GM21526 (cell line): ENCODE measurements around the gene PRSS35.
"Not testable (repeated sequence)": the region's sequence is repeated elsewhere in the genome, so short reads cannot be mapped to it uniquely, and the experiment has no call there.

Experiments used
- ATAC-seq: cut with Tn5 transposase; IDR thresholded peaks from one replicate; pipeline ENCODE4 v1.9.1; 2021; ENCODE audit warnings: moderate library complexity; ENCODE audit not compliant: unreplicated experiment, low FRiP score

PRSS35 gene

DNA sequence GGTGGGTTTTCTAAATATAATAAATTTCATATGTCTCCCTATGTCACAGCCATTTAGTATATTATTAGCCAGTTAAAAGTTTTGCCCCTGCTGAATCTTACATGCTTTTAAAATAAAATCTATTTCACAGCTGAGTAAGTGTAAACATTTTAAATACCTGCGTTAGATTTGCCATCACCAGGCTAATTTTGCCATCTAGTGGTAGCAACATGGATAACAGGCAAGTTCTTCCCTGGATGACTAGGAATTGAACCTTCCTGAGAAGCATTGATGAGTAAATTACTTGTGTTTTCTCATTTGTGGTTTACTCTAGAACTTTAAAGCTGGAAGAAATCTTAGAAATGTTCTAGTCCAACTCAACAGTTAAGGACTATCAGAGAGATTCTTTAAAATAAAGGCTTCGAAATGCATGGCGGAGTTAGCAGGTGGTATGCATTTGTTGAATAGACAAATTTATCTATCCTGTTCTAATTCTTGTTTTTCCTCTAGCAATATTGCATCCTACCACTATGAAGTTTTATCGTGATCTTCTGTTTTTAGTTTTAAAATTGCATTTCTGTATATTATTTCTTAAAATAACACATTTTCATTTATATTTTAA is 2.6 kb downstream of the PRSS35 start:
- no peak for ATAC-seq

DNA sequence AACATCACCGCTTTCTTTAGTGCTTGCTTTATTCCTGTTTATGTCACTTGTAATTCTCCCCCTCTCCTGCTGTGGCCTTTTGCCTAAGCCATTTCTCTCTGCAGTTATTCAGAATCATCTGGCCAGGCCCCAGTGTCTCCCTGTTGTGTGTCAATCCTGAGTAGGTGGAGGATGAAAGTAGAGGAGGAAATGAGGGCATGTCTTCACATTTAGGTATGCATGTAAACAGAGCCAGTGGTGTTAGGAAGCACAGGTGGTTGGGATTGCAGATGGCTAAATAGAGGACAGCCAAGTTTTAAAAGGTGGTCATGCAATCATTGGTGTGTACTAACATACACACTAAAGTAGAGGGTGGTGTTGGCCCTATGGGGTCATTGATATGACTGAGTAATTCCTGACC is 5.2 kb downstream of the PRSS35 start:
- no peak for ATAC-seq

DNA sequence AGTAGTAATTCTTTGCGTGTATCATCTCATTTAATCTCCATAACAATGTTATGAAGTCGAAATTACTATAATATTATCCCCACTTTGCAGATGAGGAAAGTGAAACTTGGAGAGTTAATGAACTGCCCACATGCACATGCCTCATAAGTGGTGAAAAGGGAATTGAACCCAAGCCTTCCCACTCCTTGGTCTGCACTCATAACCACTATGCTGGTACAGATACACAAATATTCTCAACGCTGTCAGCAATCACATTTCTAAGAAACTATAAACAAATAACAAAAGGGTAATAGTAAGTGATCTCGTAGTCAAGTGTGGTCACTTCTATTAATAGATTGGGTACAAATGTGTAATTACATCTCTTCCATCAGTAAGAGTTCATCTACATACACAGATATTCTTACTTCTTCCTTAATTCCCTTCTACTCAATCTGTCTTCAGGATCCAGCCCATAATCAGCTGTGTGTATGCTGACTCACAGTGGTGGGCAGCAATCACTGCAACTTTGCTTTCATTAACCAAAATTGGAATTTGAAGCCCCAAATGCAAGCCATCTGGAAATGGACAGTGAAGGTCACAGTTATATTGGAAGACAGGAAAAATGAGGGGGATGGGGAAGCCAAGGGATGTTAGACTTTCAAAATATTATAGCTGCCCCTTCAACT is 6.6 kb downstream of the PRSS35 start:
- ATAC-seq = no peak

DNA sequence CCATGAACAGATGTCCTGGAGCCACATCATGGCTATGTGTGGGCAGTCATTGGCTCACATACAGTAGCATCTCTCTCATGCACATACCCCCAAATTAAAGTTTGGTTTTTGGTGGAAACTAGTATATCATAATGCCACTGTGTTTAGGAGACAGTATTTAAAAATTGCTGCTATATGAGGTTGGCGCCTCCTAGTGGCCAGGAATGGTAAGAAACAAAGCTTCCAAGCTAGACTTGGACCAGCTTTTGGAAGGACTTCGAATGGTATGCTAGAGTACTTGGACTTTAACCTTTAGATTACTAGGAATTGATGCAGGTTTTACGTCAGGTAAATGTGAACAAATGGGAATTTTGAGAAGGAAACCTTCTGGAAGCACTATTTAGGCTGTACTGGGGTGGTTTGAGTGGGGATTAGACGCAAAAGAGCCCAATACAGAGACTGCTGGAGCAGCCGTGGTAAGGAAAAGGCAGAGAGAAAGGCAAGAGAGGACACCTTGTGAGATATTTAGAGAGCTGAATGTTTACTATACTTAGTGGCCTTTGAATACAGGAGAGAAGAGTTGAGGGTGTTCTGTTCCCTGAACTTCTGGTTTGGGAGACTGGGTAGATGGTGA is 23.8 kb downstream of the PRSS35 start:
- peak; percentile 90 for ATAC-seq

DNA sequence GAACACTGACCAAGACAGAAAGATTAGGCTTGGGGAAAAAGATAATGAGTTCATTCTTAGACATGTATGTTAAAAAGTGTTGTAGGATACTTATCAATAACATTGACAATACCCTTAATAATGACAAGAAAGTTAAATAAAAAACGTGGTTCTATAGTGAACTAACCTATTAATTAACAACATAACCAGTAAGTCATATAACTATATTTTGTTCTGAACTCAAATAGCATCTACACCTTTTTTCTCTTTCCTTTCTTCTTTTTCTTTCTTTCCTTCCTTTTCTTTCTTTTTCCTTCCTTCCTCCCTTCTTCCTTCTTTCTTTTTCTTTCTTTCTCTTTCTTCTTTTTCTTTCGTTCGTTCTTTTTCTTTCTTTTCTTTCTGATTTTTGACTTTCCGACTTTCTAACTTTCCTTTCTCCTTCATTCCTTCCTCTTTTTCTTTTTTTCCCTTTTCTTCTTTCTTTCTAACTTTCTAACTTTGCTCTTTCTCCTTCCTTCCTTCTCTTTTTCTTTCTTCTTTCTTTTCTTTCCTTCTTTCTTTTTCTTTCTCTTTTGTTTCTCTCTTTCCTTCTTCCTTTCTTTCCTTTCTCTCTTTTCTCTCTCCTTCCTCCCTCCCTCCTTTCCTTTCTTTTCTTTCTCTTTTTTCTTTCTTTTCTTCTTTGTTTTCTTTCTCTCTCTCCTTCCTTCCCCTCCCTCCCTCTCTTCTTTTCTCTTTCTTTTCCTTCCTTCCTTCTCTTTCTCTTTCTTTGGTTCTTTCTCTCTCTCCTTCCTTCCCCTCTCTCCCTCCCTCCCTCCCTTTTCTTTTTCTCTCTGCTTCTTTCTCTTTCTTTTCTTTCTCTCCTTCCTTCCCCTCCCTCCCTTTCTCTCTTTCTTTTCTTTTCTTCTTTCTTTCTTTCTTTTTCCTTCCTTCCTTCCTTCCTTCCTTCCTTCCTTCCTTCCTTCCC is 24.6 kb downstream of the PRSS35 start:
- no peak for ATAC-seq

DNA sequence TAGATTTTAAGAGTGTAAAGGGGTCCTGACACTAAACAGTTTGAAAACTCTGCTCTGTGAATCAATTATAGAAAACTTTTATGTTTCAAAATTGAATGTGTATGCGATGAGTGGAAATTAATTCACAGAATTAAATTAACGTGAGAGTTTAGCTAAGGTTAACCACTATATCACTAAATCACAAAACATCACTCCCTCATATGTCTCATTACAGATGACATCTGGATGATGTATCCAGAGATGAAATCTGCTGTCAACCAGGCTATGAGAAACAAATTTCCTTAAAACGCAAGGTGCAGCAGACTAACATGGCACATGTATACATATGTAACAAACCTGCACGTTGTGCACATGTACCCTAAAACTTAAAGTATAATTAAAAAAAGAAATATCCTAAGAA is 27.3 kb downstream of the PRSS35 start:
- ATAC-seq = no peak

DNA sequence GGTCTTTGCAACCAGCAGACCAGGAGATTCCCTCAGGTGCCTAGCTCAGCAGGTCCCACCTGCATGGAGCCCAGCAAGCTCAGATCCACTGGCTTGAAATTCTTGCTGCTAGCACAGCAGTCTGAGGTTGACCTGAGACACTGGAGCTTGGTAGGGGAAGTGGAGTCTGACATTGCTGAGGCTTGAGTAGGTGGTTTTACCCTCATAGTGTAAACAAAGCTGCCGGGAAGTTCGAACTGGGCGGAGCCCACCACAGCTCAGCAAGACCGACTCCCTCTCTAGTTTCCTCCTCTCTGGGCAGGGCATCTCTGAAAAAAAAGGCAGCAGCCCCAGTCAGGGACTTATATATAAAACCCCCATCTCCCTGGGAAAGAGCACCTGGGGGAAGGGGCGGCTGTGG is 34.3 kb downstream of the PRSS35 start:
- no peak for ATAC-seq

DNA sequence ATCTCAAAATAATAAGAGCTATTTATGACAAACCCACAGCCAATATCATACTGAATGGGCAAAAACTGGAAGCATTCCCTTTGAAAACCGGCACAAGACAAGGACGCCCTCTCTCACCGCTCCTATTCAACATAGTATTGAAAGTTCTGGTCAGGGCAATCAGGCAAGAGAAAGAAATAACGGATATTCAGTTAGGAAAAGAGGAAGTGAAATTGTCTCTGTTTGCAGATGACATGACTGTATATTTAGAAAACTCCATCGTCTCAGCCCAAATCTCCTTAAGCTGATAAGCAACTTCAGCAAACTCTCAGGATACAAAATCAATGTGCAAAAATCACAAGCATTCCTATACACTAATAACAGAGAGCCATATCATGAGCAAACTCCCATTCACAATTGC is 38.1 kb downstream of the PRSS35 start:
- not testable (repeated sequence) for ATAC-seq

DNA sequence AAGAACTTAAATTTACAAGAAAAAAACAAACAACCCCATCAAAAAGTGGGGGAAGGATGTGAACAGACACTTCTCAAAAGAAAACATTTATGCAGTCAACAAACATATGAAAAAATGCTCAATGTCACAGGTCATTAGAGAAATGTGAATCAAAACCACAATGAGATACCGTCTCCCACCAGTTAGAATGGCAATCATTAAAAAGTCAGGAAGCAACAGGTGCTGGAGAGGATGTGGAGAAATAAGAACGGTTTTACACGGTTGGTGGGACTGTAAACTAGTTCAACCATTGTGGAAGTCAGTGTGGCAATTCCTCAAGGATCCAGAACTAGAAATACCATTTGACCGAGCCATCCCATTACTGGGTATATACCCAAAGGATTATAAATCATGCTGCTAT is 39.4 kb downstream of the PRSS35 start:
- ATAC-seq = not testable (repeated sequence)

DNA sequence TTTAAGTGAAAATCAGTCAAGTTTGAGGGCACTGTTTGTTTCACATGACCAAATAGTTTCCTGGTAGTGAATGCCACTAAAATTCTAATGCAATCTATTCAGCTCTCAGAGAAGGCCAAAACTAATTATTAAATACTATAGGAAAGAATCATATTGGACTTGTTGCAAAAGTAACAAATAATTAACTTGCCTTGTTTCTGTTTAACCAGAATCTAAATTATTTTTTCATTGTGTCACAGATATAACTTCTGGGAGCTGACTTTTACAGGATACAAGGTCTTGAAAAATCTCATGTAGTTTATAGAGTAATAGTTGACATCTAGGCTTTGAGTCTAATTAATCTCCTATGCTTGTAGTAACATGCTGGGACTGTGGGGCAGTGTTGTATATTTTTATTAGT is 44.5 kb downstream of the PRSS35 start:
- no peak for ATAC-seq

DNA sequence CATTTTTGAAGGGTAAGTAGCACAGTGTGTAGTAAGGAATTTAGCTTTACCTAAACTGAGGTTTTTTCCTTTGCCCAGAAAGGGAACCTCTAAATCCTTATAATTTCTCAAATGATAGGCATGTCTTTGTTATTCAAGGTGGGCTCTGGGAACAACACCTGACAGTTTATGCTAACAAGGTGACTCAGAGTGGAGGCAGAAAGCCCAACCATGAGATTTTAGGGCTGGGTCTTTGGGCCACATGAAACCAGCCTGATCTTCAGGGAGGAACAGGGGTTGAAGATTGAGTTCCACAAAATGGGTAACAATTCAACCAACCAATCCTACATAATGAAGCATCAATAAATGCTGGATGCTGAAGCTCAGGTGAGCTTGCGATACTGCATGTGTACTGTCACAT is 46.6 kb downstream of the PRSS35 start:
- no peak for ATAC-seq

DNA sequence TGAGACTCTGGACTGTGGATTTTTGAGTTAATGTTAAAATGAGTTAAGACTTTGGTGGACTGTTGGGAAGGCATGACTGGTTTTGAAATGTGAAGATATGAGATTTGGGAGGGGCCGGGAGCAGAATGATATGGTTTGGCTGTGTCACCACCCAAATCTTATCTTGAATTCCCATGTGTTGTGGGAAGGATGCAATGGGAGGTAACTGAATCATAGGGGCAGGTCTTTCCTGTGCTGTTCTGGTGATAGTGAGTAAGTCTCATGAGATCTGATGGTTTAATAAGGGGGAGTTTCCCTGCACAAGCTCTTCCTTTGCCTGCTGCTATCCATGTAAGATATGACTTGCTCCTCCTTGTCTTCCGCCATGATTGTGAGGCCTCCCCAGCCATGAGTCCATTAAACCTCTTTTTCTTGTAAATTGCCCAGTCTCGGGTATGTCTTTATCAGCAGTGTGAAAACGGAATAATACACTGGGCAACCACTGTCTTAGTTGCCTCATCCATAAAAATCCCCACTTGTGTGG is 59.4 kb downstream of the PRSS35 start:
- not testable (repeated sequence) for ATAC-seq

DNA sequence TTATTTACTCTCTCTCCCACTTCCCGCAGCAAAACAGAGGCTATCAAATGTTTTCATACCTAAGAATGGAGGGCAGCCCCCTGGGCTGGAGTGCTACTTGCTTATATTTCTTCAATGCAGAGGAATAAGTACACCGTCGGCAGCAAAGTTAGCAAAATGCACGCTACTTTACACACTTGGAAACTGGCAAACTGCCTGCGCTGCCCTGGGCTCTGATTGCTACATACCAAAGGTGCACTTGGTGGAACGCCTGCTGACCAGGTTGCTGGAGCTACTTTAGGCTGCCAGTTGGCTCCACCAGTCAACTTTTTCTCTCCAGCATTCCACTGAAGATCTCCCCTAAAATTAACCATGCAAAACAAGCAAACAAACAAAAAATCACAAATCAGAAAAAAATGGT is 62.4 kb downstream of the PRSS35 start:
- no peak for ATAC-seq
